Left lung (tissue), 14 donors: ENCODE measurements around the gene C6. TPM values are rescaled to one million over a fixed set of nuclear protein-coding genes. Genes with fewer than 3 reads are reported as not detected.

Experiments
- ATAC-seq: fragments of 200-7000 bp; cut with Tn5 transposase; one replicate; pipeline ENCODE4 v1.9.1; 2020; ENCODE audit warnings: moderate library complexity
- DNase-seq, 4 donors: peaks; one replicate each; pipeline ENCODE4 v3.0.0-alpha.2; 2013 to 2020
- H3K27ac ChIP-seq, 2 donors: fragments of 200-600 bp; sonication (generic) in 1 of 2; one replicate each; pipeline versions ENCODE4 v1.5.0 to v1.8.0; 2020 to 2021
- H3K27me3 ChIP-seq, 2 donors: fragments of 200-600 bp; sonication (generic) in 1 of 2; one replicate each; pipeline versions ENCODE4 v1.5.0 to v1.8.0; 2020 to 2021
- H3K36me3 ChIP-seq, 2 donors: fragments of 200-600 bp; sonication (generic) in 1 of 2; one replicate each; pipeline versions ENCODE4 v1.5.0 to v1.8.0; 2020 to 2021
- H3K4me1 ChIP-seq, 2 donors: fragments of 200-600 bp; one replicate each; pipeline ENCODE4 v1.8.0; 2021
- H3K4me3 ChIP-seq, 2 donors: fragments of 200-600 bp; sonication (generic) in 1 of 2; one replicate each; pipeline versions ENCODE4 v1.5.0 to v1.8.0; 2020 to 2021; ENCODE audit warnings: mild to moderate bottlenecking in 1 of 2
- H3K9me3 ChIP-seq, 2 donors: fragments of 200-600 bp; sonication (generic) in 1 of 2; one replicate each; pipeline versions ENCODE4 v1.5.0 to v1.8.0; 2020 to 2021
- intact Hi-C, 2 donors: fragments of 100-400 bp; cut with DNase I; formaldehyde crosslinking; loops; one replicate each; pipeline versions ENCODE4 v1.11.2 to v1.14.2; 2022
- long read RNA-seq, 12 donors: library from polyadenylated mRNA in 2 of 12; unstranded in 2 of 12; transcript quantifications; one replicate each; pipeline ENCODE4 v2.0.0 and lab custom pipeline, GENCODE V29; 2019 to 2026
- polyA plus RNA-seq, 6 donors: library from polyadenylated mRNA; unstranded; fragments of 120-200 nt; gene quantifications; one replicate each; pipeline ENCODE4 v1.2.1, GENCODE V29; 2013; ENCODE audit not compliant: insufficient read length in 6 of 6
- total RNA-seq, 2 donors: library from RNA; stranded (reverse); fragmentation: NEBNext Ultra II Directional; extraction: Animal tissue kit (Norgen Biotek cat#: 25700); gene quantifications; one replicate each; pipeline ENCODE4 v1.2.1, GENCODE V29; 2021
- TF ChIP-seq, protein P1 (sequence below), 2 donors: fragments of 200-600 bp; sonication (generic) in 1 of 2; IDR thresholded peaks; one replicate each; pipeline versions ENCODE4 v1.5.0 to v1.8.0; 2021; ENCODE audit warnings: antibody characterized with exemption in 2 of 2
- donor health status: DM: no; HTN: yes; CAD: no.
- donor health status: DM: no; HTN: no; CAD: no.

Gene C6
- total RNA-seq (1 to 10 TPM in 1 of 2 donors, under 1 TPM in 1; 0.79 to 6.1 TPM), polyA plus RNA-seq (1 to 10 TPM in 4 of 6 donors, under 1 TPM in 2; 0.46 to 4.1 (median 2.8) TPM)
- long read RNA-seq, donor 1: 0 reads
- long read RNA-seq, donor 2: 0 reads
- long read RNA-seq, donor 3: 0 reads
- long read RNA-seq, donor 4: 0 reads
- long read RNA-seq, donor 5: 0 reads
- long read RNA-seq, donor 6: 0 reads
- long read RNA-seq, donor 7: 0 reads
- long read RNA-seq, donor 8: 0 reads
- long read RNA-seq, donor 9: 0 reads
- long read RNA-seq, donor 10, partial matches to known transcripts: 0 of 1 reads
- long read RNA-seq, donor 10, other reads (novel, unspliced or antisense): 1 of 1 reads
- long read RNA-seq, donor 11: 0 reads
- long read RNA-seq, donor 12: 0 reads

DNA sequence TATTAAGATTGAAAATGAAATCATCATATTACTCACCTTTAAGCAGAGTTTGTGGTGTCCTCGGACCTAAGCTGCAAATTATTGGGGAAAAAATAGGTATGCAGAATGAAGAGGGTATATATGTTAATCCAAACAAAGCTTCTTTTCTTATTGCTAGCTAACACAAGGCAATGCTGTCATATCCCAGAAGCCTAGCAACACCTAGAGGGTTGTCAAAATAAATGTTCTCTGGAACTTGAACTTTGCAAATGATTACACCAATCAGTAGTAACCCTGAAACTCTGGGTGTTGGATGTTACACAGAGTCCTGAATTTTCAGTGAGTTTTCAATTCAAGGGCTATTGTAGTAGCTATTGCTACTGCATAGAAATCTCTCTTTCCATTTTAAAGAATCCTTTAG, at the start of gene C6:
C6 (minus strand) TSS at position 193 of the 400 bp plus-strand sequence. CDS start 10,302 bp downstream, outside the sequence.
- intact Hi-C loops: no loop called here
- Histone ChIP-seq H3K27ac (no peak within 1 kb of the TSS), H3K4me3 (no peak within 1 kb of the TSS), H3K4me1 (no peaks in the 10 kb centered on the region), H3K36me3 (no peaks in the 10 kb centered on the region), H3K27me3 (no peaks in the 10 kb centered on the region), H3K9me3 (peaks cover 0 to 2% of the 10 kb centered on the region in 2 donors)
- TF ChIP-seq, protein P1, sequence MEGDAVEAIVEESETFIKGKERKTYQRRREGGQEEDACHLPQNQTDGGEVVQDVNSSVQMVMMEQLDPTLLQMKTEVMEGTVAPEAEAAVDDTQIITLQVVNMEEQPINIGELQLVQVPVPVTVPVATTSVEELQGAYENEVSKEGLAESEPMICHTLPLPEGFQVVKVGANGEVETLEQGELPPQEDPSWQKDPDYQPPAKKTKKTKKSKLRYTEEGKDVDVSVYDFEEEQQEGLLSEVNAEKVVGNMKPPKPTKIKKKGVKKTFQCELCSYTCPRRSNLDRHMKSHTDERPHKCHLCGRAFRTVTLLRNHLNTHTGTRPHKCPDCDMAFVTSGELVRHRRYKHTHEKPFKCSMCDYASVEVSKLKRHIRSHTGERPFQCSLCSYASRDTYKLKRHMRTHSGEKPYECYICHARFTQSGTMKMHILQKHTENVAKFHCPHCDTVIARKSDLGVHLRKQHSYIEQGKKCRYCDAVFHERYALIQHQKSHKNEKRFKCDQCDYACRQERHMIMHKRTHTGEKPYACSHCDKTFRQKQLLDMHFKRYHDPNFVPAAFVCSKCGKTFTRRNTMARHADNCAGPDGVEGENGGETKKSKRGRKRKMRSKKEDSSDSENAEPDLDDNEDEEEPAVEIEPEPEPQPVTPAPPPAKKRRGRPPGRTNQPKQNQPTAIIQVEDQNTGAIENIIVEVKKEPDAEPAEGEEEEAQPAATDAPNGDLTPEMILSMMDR (IDR thresholded peaks at IDR 0.05): no peak
- ATAC-seq (no peak), DNase-seq (no peak)

DNA sequence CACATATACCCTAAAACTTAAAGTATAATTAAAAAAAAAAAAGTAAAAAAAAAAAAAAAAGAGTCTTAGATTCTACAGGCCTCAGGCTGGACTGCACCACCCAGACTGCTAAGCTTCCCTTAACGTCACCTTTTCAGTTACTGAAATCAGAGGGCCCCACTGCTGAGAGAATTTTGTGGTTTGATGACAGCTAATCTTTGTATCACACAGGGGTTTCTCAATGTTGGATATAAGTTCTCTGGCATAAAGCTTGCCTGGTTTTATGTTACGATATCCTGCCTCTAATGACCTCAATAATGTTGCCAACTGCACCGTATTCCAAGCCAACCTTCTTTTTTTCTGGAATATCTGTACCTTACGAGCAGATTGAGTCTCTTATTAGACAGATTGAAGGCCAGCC, 43.1 kb upstream of the C6 start:
- ATAC-seq (no peak), DNase-seq (no peak)
- Histone ChIP-seq H3K9me3 (no peaks in the 10 kb centered on the region), H3K36me3 (no peaks in the 10 kb centered on the region), H3K27ac (no peak overlapping the region), H3K27me3 (no peaks in the 10 kb centered on the region), H3K4me3 (no peak overlapping the region), H3K4me1 (no peaks in the 10 kb centered on the region)
- intact Hi-C loops: no loop called here
- TF ChIP-seq, protein P1 (IDR thresholded peaks at IDR 0.05): no peak

DNA sequence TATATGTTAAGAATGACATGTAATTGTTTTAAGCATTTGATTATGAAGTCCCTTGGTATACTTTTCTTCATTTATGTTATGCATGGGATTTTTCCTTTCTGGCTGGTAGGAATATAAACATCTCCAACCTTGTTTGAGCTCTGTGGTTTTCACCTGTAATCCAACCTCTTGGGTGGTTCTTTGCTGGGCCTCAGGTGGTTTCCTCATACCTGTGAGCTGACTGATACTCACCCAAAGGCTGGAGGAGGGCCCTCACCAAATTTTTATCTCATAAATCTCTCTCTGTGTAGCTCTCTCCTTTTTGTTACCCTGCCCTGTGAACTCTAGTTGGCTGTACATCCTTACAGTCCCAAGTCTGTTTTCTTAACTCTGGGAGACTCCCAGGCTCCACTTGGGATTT, 39.8 kb upstream of the C6 start:
- Histone ChIP-seq H3K27ac (no peak overlapping the region), H3K4me3 (no peak overlapping the region), H3K9me3 (no peaks in the 10 kb centered on the region), H3K27me3 (no peaks in the 10 kb centered on the region), H3K36me3 (no peaks in the 10 kb centered on the region), H3K4me1 (no peaks in the 10 kb centered on the region)
- intact Hi-C loops: no loop called here
- TF ChIP-seq, protein P1 (IDR thresholded peaks at IDR 0.05): no peak
- ATAC-seq: no peak
- no peak for DNase-seq

DNA sequence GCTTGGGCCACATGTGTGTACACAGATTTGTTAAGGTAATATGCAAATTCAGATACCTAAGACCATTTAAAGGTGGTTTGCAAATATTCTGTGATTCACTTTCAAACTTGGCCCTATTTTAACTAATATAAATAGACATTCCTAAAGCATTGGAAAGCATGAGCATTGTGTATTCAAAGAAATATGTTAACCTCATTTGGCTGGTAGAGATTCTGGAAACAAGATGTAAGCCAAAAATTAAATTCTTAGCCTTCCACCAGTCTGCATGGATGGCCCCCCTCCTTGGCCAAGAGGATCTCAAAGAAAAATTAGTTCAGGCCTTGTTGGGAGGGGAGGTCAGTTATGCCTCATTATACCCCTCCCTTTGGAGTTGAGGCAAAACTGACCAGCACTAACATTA, 38.7 kb upstream of the C6 start:
- intact Hi-C loops: no loop called here
- H3K4me1 ChIP-seq: no peaks in the 10 kb centered on the region

DNA sequence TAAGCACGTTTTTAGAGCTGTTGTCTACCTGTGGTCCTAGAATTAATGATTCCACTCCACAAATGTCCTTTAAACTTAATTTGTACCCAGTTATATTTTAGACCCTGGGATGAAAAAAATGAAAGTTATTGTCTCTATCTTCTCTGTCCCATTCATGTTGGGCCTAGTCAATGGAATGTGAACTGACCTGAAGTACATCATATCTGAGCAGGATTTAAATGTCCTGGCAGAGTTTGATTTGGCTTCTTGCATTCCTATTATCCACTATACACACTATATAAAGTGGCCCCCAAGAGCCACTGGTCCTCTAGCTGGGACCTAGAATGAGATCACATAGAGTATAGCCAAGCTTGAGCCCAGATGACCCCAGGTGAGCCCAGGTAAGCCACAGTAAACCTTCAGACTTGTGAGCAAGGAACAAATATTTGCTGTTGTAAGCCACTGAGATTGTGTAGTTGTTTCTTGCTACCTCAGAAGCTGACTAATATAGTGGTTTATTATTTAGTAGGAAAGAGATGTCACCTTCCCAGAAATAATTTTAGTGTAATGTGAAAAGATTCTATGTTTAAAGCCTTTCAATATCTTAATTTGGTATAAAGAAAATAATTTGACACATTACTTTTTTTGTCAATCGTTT, 37.1 kb upstream of the C6 start:
- ATAC-seq (no peak), DNase-seq (no peak)
- H3K4me3 ChIP-seq: no peak overlapping the region
- H3K27me3 ChIP-seq: no peaks in the 10 kb centered on the region
- intact Hi-C loops: no loop called here
- H3K9me3 ChIP-seq: no peaks in the 10 kb centered on the region
- H3K36me3 ChIP-seq: no peaks in the 10 kb centered on the region
- no peak overlapping the region for H3K27ac ChIP-seq
- TF ChIP-seq, protein P1 (IDR thresholded peaks at IDR 0.05): no peak
- H3K4me1 ChIP-seq: no peaks in the 10 kb centered on the region

More for the DNA sequence above, 38.7 kb upstream of the C6 start:
- TF ChIP-seq, protein P1 (IDR thresholded peaks at IDR 0.05): no peak
- Histone ChIP-seq H3K9me3 (no peaks in the 10 kb centered on the region), H3K27ac (no peak overlapping the region), H3K4me3 (no peak overlapping the region), H3K36me3 (no peaks in the 10 kb centered on the region), H3K27me3 (no peaks in the 10 kb centered on the region)
- DNase-seq (no peak), ATAC-seq (no peak)
